HL-60/S4 (cell line): ENCODE data around the gene MSS51.
"Not testable (repeated sequence)": the region's sequence is repeated elsewhere in the genome, so short reads cannot be mapped to it uniquely, and the experiment has no call there.

Experiments
- in situ Hi-C: fragments of 300-500 bp; cut with MboI; formaldehyde crosslinking; loops from 2 replicates; pipeline ENCODE4 v1.14.3; 2022; ENCODE audit warnings: low sequenced_read_pairs

Gene MSS51

GRCh38 chr10:73414230-73414945, 19.0 kb downstream of the MSS51 start:
- in situ Hi-C loops, result no loop called here

GRCh38 chr10:73413528-73414229, 19.7 kb downstream of the MSS51 start, which contains the start of gene ANXA7:
ANXA7 (minus strand) TSS chr10:73414058; CDS start chr10:73400856, 13,202 bp downstream.
- in situ Hi-C loops, result no loop called here

GRCh38 chr10:73413108-73413527, 20.2 kb downstream of the MSS51 start:
- in situ Hi-C loops, result no loop called here

DNA sequence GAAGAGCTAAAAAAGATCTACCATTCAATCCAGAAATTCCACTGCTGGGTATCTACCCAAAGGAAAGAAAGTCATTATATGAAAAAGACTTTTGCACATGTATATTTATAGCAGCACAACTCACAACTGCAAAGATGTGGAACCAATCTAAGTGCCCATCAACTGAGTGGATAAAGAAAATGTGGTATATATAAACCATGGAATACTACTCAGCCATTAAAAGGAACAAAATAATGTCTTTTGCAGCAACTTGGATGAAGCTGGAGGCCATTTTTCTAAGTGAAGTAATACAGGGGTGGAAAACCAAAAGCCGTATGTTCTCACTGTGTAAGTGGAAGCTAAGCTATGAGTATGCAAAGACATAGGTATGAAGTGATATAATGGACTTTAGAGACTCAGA, 22.5 kb downstream of the MSS51 start:
- in situ Hi-C loops, result no loop called here

DNA sequence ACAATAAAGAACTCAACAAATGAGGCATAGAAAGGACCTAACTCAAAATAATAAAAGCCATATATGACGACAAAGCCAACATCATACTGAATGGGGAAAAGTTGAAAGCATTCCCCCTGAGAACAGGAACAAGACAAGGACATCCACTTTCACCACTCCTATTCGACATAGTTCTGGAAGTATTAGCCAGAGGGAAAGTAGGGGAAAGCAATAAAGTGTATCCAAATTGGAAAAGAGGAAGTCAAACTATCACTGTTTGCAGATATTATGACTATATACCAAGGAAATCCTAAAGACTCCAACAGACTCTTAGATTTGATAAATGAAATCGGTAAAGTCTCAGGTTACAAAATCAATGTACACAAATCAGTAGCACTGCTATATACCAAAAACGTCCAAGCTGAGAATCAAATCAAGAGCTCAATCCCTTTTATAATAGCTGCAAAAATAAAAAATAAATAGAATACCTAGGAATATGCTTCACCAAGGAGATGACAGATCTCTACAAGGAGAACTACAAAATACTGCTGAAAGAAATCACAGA, 24.3 kb downstream of the MSS51 start:
- in situ Hi-C loops, result no loop called here

DNA sequence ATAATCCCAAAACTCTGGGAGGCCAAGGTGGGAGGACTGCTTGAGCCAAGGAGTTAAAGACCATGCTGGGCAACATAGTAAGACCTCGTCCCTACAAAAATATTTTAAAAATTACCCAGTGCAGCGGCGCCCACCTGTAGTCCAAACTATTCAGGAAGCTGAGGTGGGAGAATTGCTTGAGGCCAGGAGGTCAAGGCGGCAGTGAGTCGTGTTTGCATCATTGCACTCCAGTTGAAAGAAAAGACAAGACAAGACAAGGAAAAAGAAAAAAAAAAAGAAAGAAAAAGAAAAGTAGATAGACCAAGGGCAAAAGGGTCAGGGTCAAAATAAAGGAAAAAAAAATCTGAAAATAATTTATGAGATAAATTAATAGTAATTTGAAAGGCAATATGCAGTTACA, 25.3 kb downstream of the MSS51 start:
- in situ Hi-C loops, result no loop called here

- in situ Hi-C loops, result no loop called here
These were observed 25.9 kb downstream of the MSS51 start for GRCh38 chr10:73407495-73407894.

DNA sequence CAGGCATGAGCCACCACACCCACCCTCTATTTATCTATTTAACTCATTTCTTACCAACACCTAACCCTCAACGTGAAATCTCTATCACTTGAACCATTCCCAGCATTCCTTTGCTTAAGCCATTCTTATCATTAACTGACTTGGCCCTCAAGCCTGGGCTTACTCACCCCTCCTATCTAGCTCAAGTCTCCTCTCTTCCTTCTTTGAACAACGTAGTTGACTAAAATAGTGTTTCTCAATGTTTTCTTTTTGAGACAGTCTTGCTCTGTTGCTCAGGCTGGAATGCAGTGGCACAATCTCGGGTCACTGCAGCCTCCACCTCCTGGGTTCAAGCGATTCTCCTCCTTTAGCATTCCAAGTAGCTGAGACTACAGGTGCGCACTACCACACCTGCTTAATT, 26.5 kb downstream of the MSS51 start:
- in situ Hi-C loops, result no loop called here

DNA sequence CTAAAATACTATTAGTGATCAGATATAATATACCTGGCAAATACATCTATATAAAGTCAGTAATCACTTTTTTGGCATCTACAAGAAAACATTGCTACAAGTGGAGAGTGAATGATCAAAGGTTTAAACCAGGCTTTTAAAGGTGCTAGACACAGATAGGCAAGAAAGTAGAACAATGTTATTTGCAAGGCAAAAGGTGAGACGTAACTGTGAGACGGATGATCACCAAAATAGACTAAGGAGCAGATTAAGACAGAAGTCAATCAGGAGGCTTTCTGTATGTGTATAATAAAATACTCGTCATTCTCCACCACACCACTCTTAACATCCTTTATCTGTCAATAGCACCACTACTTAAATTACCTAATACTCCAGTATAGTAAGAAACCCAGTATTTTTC, 27.8 kb downstream of the MSS51 start:
- in situ Hi-C loops, result no loop called here

GRCh38 chr10:73404690-73405089, 28.7 kb downstream of the MSS51 start:
- in situ Hi-C loops, result no loop called here

GRCh38 chr10:73401636-73402035, 31.7 kb downstream of the MSS51 start:
- in situ Hi-C loops, result no loop called here

- in situ Hi-C loops, result no loop called here
These were observed 34.3 kb downstream of the MSS51 start for GRCh38 chr10:73399063-73399462.

DNA sequence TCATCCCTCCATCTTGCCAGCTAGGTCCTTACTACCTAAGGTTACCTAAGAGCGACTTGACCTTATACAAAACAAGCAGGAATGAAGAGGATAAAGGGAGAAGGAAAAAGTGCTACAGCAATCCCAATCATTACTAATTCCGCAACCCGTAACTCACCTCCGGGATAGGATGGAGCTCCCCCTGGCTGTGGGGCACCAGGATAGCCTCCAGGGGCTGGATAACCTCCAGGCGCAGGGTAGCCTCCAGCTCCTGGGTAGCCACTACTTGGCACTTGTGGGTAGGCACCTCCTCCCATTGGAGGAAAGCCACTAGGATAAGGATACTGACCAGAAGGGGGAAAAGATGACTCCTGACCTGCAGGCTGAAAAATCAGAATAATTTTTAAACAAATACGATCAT, 35.3 kb downstream of the MSS51 start:
- in situ Hi-C loops, result no loop called here

DNA sequence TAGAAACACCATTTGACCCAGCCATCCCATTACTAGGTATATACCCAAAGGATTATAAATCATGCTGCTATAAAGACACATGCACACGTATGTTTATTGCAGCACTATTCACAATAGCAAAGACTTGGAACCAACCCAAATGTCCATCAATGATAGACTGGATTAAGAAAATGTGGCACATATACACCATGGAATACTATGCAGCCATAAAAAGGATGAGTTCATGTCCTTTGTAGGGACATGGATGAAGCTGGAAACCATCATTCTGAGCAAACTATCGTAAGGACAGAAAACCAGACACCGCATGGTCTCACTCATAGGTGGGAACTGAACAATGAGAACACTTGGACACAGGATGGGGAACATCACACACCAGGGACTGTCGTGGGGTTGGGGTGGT, 39.0 kb downstream of the MSS51 start:
- in situ Hi-C loops, result not testable (repeated sequence)

GRCh38 chr10:73388228-73388627, 45.1 kb downstream of the MSS51 start:
- in situ Hi-C loops, result no loop called here

DNA sequence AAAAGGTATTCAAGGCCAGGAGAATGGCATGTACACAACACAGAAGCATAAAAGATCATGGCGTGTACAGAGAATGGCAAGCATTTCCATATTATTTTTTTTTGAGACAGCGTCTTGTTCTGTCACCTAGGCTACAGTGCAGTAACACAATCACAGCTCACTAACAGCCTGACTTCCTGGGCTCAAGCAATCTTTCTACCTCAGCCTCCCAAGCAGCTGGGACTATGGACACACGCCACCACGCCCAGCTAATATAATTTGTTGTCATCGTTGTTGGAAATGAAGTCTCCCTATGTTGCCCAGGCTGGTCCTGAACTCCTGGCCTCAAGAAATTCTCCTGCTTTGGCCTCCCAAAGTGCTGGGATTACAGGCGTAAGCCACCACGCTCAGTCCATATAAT, 46.8 kb downstream of the MSS51 start:
- in situ Hi-C loops, result no loop called here

- in situ Hi-C loops, result no loop called here
These were observed 54.2 kb downstream of the MSS51 start for GRCh38 chr10:73379064-73379748.

- in situ Hi-C loops, result no loop called here
These were observed 56.7 kb downstream of the MSS51 start for GRCh38 chr10:73376679-73377078.
